ENCODE data around the gene ASCL5. TPM values are rescaled to one million over a fixed set of nuclear protein-coding genes. Genes with fewer than 3 reads are reported as not detected.

The ASCL5 gene
- total RNA-seq, 1 experiment from 2014 or later, result 0.31 TPM

DNA sequence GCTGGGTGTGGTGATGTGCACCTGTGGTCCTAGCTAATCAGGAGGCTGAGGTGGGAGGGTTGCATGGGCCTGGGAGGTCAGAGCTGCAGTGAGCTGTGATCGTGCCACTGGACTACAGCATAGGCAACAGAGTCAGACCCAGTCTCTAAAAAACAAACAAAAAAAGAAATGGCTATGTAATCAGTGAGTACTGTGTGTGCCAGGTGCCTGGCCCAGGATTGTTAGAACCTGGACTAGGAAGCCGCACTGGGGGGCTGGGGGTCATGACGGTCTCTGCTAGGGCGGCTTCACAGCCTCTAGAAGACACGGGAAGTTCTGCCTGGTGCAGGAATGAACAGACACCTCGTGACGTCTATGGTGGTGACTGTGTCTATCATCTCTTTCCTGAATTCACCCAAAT, 18.8 kb upstream of the ASCL5 start:
- Mint-ChIP-seq H3K27ac (no peak overlapping the region), H3K4me3 (no peak overlapping the region), H3K27me3 (ENCODE audit: low read depth) (no peaks in the 10 kb centered on the region), H3K36me3 (peaks cover 88% of the 10 kb centered on the region), H3K9me3 (no peaks in the 10 kb centered on the region), H3K4me1 (no peaks in the 10 kb centered on the region)
- no peak for DNase-seq (ENCODE audit: low spot score)
- CTCF ChIA-PET, result interaction anchor here (0.5 kb wide), 1 partner anchor 262 kb away, joined by 3 read pairs; no protein-coding TSS in a partner anchor
- no peak for TF ChIP-seq ZNF423 (CRISPR knock-in tag; IDR thresholded peaks at IDR 0.05)
- TF ChIP-seq, protein P1, sequence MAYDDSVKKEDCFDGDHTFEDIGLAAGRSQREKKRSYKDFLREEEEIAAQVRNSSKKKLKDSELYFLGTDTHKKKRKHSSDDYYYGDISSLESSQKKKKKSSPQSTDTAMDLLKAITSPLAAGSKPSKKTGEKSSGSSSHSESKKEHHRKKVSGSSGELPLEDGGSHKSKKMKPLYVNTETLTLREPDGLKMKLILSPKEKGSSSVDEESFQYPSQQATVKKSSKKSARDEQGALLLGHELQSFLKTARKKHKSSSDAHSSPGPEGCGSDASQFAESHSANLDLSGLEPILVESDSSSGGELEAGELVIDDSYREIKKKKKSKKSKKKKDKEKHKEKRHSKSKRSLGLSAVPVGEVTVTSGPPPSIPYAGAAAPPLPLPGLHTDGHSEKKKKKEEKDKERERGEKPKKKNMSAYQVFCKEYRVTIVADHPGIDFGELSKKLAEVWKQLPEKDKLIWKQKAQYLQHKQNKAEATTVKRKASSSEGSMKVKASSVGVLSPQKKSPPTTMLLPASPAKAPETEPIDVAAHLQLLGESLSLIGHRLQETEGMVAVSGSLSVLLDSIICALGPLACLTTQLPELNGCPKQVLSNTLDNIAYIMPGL (CRISPR knock-in tag; IDR thresholded peaks at IDR 0.05), result no peak
- no peak for TF ChIP-seq CREM (CRISPR knock-in tag; IDR thresholded peaks at IDR 0.05)
- TF ChIP-seq GTF2I (CRISPR knock-in tag; conservative IDR thresholded peaks at IDR 0.05), result no peak
- TF ChIP-seq NFE2L1 (CRISPR knock-in tag; IDR thresholded peaks at IDR 0.05), result no peak
- POLR2A ChIA-PET, result no interaction called here
- no peak for ATAC-seq

DNA sequence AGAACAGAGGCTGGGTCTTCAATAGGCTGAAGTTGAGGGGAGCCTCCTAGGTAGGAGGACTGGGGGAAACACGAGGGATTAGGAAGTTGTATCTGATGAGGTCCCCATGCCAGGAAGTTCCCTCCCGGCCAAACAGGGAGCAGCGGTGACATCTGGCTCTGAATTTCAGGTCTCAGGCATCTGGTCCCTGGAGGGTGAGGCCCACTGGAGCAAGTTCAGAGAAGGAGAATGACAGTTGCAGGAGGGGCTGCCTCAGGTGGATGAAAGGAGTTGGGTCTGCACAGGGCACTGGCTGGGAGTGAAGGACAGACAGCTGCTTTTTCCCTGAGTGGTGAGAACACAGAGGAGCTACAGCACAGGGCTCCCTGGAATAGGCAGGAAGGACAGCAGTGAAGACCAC, 18.1 kb upstream of the ASCL5 start:
- Mint-ChIP-seq H3K27ac (no peak overlapping the region), H3K9me3 (no peaks in the 10 kb centered on the region), H3K36me3 (peaks cover 83% of the 10 kb centered on the region), H3K4me3 (no peak overlapping the region), H3K27me3 (ENCODE audit: low read depth) (no peaks in the 10 kb centered on the region), H3K4me1 (no peaks in the 10 kb centered on the region)
- TF ChIP-seq FOXP1 (CRISPR knock-in tag; IDR thresholded peaks at IDR 0.05; ENCODE audit: borderline replicate concordance) (no peak), FOXJ3 (CRISPR knock-in tag; IDR thresholded peaks at IDR 0.05; ENCODE audit: borderline replicate concordance) (no peak), NFE2L1 (CRISPR knock-in tag; IDR thresholded peaks at IDR 0.05) (no peak), ATF1 (CRISPR knock-in tag; IDR thresholded peaks at IDR 0.05) (no peak), ELF4 (CRISPR knock-in tag; IDR thresholded peaks at IDR 0.05; ENCODE audit: low read depth) (no peak), ZNF317 (CRISPR knock-in tag; IDR thresholded peaks at IDR 0.05; ENCODE audit: borderline replicate concordance, low read depth) (no peak)
- DNase-seq (ENCODE audit: low spot score), result no peak
- no peak for ATAC-seq
- CTCF ChIA-PET, result no interaction called here
- POLR2A ChIA-PET, result no interaction called here

DNA sequence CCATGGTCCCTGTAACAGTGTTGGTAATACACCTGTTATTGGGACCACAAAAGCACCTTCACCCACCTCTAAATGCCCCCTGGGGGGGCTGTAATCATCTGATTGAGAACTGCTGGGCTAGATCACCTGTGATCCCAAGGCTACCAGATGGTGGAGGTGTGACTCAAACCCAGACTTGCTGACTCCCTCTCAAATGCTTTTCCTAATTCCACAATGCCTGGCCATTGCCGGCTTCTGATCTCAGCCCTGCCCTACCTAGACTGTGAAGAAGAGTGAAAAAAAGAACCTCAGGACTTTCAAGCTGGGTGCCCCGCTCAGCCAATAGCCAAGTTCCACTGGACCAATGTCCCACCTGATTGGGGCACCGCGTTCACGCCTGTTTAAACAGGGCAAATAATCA, 17.7 kb upstream of the ASCL5 start:
- no peak for DNase-seq (ENCODE audit: low spot score)
- no peaks in the 10 kb centered on the region for H3K27me3 Mint-ChIP-seq (ENCODE audit: low read depth)
- H3K9me3 Mint-ChIP-seq, result no peaks in the 10 kb centered on the region
- no peak for ATAC-seq
- ChIA-PET CTCF (no interaction called here), POLR2A (no interaction called here)
- no peaks in the 10 kb centered on the region for H3K4me1 Mint-ChIP-seq
- peaks cover 80% of the 10 kb centered on the region for H3K36me3 Mint-ChIP-seq
- no peak overlapping the region for H3K27ac Mint-ChIP-seq
- no peak overlapping the region for H3K4me3 Mint-ChIP-seq
- TF ChIP-seq, protein P2, sequence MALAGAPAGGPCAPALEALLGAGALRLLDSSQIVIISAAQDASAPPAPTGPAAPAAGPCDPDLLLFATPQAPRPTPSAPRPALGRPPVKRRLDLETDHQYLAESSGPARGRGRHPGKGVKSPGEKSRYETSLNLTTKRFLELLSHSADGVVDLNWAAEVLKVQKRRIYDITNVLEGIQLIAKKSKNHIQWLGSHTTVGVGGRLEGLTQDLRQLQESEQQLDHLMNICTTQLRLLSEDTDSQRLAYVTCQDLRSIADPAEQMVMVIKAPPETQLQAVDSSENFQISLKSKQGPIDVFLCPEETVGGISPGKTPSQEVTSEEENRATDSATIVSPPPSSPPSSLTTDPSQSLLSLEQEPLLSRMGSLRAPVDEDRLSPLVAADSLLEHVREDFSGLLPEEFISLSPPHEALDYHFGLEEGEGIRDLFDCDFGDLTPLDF (CRISPR knock-in tag; IDR thresholded peaks at IDR 0.05), result no peak
- TF ChIP-seq, protein P3, sequence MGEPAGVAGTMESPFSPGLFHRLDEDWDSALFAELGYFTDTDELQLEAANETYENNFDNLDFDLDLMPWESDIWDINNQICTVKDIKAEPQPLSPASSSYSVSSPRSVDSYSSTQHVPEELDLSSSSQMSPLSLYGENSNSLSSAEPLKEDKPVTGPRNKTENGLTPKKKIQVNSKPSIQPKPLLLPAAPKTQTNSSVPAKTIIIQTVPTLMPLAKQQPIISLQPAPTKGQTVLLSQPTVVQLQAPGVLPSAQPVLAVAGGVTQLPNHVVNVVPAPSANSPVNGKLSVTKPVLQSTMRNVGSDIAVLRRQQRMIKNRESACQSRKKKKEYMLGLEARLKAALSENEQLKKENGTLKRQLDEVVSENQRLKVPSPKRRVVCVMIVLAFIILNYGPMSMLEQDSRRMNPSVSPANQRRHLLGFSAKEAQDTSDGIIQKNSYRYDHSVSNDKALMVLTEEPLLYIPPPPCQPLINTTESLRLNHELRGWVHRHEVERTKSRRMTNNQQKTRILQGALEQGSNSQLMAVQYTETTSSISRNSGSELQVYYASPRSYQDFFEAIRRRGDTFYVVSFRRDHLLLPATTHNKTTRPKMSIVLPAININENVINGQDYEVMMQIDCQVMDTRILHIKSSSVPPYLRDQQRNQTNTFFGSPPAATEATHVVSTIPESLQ (CRISPR knock-in tag; IDR thresholded peaks at IDR 0.05), result no peak
- TF ChIP-seq, protein P1 (CRISPR knock-in tag; IDR thresholded peaks at IDR 0.05), result no peak
- no peak for TF ChIP-seq RELA (CRISPR knock-in tag; IDR thresholded peaks at IDR 0.05; ENCODE audit: borderline replicate concordance)
- TF ChIP-seq TEAD1 (CRISPR knock-in tag; IDR thresholded peaks at IDR 0.05), result no peak
- no peak for TF ChIP-seq CREM (CRISPR knock-in tag; IDR thresholded peaks at IDR 0.05)
- TF ChIP-seq, protein P4, sequence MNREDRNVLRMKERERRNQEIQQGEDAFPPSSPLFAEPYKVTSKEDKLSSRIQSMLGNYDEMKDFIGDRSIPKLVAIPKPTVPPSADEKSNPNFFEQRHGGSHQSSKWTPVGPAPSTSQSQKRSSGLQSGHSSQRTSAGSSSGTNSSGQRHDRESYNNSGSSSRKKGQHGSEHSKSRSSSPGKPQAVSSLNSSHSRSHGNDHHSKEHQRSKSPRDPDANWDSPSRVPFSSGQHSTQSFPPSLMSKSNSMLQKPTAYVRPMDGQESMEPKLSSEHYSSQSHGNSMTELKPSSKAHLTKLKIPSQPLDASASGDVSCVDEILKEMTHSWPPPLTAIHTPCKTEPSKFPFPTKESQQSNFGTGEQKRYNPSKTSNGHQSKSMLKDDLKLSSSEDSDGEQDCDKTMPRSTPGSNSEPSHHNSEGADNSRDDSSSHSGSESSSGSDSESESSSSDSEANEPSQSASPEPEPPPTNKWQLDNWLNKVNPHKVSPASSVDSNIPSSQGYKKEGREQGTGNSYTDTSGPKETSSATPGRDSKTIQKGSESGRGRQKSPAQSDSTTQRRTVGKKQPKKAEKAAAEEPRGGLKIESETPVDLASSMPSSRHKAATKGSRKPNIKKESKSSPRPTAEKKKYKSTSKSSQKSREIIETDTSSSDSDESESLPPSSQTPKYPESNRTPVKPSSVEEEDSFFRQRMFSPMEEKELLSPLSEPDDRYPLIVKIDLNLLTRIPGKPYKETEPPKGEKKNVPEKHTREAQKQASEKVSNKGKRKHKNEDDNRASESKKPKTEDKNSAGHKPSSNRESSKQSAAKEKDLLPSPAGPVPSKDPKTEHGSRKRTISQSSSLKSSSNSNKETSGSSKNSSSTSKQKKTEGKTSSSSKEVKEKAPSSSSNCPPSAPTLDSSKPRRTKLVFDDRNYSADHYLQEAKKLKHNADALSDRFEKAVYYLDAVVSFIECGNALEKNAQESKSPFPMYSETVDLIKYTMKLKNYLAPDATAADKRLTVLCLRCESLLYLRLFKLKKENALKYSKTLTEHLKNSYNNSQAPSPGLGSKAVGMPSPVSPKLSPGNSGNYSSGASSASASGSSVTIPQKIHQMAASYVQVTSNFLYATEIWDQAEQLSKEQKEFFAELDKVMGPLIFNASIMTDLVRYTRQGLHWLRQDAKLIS (CRISPR knock-in tag; IDR thresholded peaks at IDR 0.05; ENCODE audit: borderline replicate concordance), result no peak
- no peak for TF ChIP-seq MXD4 (CRISPR knock-in tag; IDR thresholded peaks at IDR 0.05; ENCODE audit: borderline replicate concordance)
- TF ChIP-seq ZNF671 (CRISPR knock-in tag; IDR thresholded peaks at IDR 0.05), result no peak
- no peak for TF ChIP-seq ZNF232 (CRISPR knock-in tag; IDR thresholded peaks at IDR 0.05)
- no peak for TF ChIP-seq ZNF317 (CRISPR knock-in tag; IDR thresholded peaks at IDR 0.05; ENCODE audit: borderline replicate concordance, low read depth)
- TF ChIP-seq, protein P5, sequence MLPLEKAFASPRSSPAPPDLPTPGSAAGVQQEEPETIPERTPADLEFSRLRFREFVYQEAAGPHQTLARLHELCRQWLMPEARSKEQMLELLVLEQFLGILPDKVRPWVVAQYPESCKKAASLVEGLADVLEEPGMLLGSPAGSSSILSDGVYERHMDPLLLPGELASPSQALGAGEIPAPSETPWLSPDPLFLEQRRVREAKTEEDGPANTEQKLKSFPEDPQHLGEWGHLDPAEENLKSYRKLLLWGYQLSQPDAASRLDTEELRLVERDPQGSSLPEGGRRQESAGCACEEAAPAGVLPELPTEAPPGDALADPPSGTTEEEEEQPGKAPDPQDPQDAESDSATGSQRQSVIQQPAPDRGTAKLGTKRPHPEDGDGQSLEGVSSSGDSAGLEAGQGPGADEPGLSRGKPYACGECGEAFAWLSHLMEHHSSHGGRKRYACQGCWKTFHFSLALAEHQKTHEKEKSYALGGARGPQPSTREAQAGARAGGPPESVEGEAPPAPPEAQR (CRISPR knock-in tag; IDR thresholded peaks at IDR 0.05), result no peak

Data from WTC11 (cell line).